AG04449 (cell line): Measurements from ENCODE around the gene FIGLA.

Experiments
- CTCF ChIA-PET: fragments of 350-600 bp; formaldehyde crosslinking; extraction: SDS; loops from one replicate; lab custom pipeline; 2021; ENCODE audit warnings: antibody characterized with exemption; lab: Yijun Ruan, JAX
- POLR2A ChIA-PET: fragments of 400-600, 350-600 bp; formaldehyde crosslinking; extraction: SDS; loops from one replicate; lab custom pipeline; 2020; ENCODE audit warnings: antibody characterized with exemption, inconsistent platforms; lab: Yijun Ruan, JAX
- DNase-seq: peaks from one replicate; pipeline ENCODE4 v3.0.0-alpha.2; 2010; ENCODE audit warnings: low read depth, low spot score
- H3K4me3 ChIP-seq: 2 replicates; pipeline ENCODE4 v1.5.1; 2011; ENCODE audit warnings: low read depth, mild to moderate bottlenecking, control low read depth, low read length
- TF ChIP-seq, protein P1 (sequence below): IDR thresholded peaks from one replicate; pipeline ENCODE4 v1.5.1; 2011; ENCODE audit warnings: mild to moderate bottlenecking, moderate library complexity, low read length, control low read depth, inconsistent platforms; ENCODE audit not compliant: insufficient read depth; ENCODE audit errors: missing control alignments

FIGLA gene

DNA sequence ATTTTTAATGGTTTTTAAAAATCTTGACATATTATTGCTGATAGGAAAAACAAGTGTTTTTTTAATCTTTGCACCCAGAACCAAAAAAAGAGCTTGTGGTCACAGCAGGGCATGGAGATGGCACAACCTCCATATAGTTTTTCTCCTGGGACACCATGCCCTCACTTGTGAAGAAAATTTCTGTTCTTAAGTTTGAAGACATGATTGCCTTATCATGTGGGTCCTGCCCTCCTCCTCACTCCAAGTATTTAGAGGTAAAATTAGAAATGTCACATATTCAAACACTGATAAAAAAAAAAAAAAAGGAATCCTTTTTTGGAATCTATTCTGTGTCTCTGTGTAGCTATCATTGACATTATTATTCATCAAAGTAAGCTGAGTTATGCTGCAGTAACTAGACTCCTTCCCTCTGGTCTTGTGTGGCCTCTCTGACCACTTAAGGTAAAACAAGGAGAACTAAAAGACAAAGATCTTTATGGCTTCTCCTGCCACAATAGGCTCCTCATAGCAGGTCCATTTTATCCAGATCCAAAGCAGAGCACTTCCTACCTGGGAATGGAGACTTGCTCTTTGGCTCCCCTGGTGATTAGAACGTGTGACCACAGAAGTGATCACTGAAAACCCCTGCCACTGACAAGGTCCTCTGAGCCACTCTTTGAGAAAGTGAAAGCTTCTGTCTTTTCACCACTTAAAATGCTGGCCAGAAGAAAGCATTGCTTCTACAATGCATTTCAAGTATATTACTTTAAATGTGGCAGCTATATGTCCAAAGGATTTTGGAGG is 42.2 kb downstream of the FIGLA start:
- CTCF ChIA-PET, result interaction anchor here (0.8 to 1.0 kb wide), 3 partner anchors 13 to 122 kb away, joined by 3 read pairs; partner anchors contain the start of gene ADD2
- POLR2A ChIA-PET, result no interaction called here
- no peak for DNase-seq
- no peak overlapping the region for H3K4me3 ChIP-seq
- TF ChIP-seq, protein P1, sequence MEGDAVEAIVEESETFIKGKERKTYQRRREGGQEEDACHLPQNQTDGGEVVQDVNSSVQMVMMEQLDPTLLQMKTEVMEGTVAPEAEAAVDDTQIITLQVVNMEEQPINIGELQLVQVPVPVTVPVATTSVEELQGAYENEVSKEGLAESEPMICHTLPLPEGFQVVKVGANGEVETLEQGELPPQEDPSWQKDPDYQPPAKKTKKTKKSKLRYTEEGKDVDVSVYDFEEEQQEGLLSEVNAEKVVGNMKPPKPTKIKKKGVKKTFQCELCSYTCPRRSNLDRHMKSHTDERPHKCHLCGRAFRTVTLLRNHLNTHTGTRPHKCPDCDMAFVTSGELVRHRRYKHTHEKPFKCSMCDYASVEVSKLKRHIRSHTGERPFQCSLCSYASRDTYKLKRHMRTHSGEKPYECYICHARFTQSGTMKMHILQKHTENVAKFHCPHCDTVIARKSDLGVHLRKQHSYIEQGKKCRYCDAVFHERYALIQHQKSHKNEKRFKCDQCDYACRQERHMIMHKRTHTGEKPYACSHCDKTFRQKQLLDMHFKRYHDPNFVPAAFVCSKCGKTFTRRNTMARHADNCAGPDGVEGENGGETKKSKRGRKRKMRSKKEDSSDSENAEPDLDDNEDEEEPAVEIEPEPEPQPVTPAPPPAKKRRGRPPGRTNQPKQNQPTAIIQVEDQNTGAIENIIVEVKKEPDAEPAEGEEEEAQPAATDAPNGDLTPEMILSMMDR, result no peak

DNA sequence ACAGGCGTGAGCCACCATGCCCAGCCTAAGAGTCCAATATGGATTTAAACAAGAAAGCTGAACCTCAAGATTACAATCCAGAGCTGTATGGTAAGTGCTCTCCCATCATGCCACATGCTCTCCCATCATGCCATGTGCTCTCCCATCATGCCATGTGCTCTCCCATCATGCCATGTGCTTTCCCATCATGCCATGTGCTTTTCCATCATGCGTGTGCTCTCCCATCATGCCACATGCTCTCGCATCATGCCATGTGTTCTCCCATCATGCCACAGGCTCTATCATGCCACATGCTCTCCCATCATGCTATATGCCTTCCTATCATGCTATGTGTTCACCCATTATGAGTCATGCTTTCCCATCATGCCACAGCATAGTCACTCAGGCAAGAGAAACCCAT is 43.2 kb downstream of the FIGLA start:
- H3K4me3 ChIP-seq, result no peak overlapping the region
- no peak for DNase-seq
- ChIA-PET CTCF (interaction anchor here (1.0 kb wide), 1 partner anchor 20 kb away, joined by 3 read pairs; the partner anchor contains the start of gene ADD2), POLR2A (no interaction called here)
- TF ChIP-seq, protein P1, result no peak

DNA sequence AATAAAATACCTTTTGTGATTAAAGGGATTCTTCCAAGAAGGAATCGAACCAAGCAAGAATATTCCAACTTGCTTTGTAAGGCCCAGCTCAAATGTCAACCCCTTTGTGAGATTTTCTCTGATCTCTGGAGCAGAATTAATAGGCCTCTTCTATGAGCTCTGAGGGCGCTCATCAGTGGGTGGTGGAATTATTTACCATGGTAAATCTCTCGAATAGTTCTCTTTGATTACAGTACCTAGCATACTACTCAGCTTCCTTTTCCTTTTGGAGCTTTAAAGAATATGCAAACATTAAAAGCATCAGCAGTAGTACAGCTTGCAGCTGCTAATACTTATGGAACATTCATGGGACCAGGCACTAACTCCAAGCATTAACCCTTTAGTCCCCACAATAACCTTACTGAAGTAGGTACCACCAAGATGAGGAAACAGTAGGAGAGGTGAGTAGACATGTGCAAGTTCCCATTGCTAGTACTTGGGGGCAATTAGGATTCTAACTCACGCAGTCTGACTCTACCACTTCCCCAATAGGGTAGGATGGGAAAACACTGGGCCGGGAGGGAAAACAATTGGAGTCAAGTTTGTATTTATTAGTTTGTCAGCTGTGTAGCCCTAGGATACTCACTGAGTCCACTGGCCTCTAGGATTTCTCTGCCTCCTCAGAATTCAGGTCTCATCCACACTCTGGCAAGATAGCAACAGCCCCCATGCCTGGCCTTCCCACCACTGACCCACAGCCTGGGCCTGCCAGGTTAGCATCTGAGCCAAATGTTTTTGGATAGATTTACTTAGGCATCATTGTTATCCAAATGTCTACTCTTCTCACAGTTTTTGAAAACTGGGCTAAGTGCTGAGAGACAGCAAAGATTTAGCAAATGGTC is 44.1 kb downstream of the FIGLA start:
- DNase-seq, result no peak
- ChIA-PET CTCF (no interaction called here), POLR2A (no interaction called here)
- TF ChIP-seq, protein P1, result no peak
- H3K4me3 ChIP-seq, result no peak overlapping the region

DNA sequence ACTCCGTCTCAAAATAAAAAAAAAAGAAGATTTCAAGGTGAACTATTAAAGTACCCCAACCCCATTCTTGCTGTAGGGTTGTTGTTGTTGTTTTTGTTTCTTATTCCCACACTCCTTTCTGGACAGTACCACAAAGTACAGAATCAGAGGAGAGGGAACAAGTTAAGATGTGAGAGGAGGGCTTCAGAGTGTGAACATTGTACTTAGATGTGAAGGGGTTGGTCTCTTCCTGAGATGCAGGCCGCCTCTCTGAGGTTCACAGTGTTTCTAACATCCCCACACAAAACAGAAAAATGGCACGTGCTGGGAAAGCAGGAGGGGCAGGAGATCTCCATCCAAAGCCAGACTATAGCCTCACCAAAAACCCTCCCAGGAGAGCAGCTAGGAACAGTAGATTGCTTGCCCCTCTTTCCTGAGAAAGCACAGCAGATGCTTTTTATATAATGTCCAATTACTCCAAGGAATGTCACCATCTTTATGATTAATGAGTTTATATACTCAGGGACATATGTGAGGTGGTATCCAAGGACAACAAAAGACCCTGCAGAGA is 45.1 kb downstream of the FIGLA start:
- TF ChIP-seq, protein P1, result no peak
- no peak overlapping the region for H3K4me3 ChIP-seq
- ChIA-PET CTCF (no interaction called here), POLR2A (no interaction called here)
- no peak for DNase-seq

DNA sequence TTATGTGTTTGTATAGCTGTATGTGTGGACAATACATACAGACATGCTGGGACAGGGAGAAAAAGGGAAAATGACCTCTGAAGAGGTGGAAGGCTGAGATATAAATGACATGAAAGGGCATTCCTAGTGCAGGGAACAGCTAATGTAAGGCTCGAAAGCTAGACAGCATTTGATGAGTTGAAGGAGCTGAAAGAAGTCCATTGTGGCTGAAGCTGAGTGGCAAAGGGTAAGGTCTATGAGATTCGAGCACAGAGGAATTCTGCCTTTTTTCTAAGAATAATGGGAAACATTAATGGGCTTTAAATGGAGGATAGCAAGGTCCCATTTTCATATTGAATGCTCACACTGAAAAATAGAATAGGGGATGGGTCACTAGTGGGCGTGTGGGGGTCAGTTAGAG is 46.0 kb downstream of the FIGLA start:
- POLR2A ChIA-PET, result no interaction called here
- CTCF ChIA-PET, result interaction anchor here (1.3 kb wide), 1 partner anchor 127 kb away, joined by 4 read pairs; no protein-coding TSS in a partner anchor

More for the DNA sequence above, 46.0 kb downstream of the FIGLA start:
- TF ChIP-seq, protein P1, result no peak
- DNase-seq, result no peak
- H3K4me3 ChIP-seq, result no peak overlapping the region
